Bronchial epithelial cell (primary cell): ENCODE measurements around the gene SCCPDH. TPM values are rescaled to one million over a fixed set of nuclear protein-coding genes. Genes with fewer than 3 reads are reported as not detected.

Experiments used
- DNase-seq: peaks from one replicate; pipeline ENCODE4 v3.0.0-alpha.2; 2010; ENCODE audit warnings: low read depth
- FAIRE-seq: peaks from 2 replicates; lab custom pipeline; 2011; peaks lifted over from hg19 to GRCh38; lab: Jason Lieb, UNC
- H3K27me3 ChIP-seq: 2 replicates; pipeline ENCODE4 v1.5.1; 2011; ENCODE audit warnings: low read length; ENCODE audit not compliant: control insufficient read depth, insufficient read depth
- H3K36me3 ChIP-seq: 2 replicates; pipeline ENCODE4 v1.5.1; 2011; ENCODE audit warnings: low read length; ENCODE audit not compliant: control insufficient read depth, insufficient read depth
- H3K4me3 ChIP-seq: 2 replicates; pipeline ENCODE4 v1.5.1; 2011; ENCODE audit warnings: mild to moderate bottlenecking, low read depth, low read length, control low read depth
- CTCF ChIP-seq: IDR thresholded peaks from 2 replicates; pipeline ENCODE4 v1.5.1; 2011; ENCODE audit warnings: mild to moderate bottlenecking, moderate library complexity, low read length, control low read depth, inconsistent platforms; ENCODE audit not compliant: insufficient read depth, severe bottlenecking
- total RNA-seq: library from RNA; depleted of rRNA; stranded (reverse); fragments of >200 nt; gene quantifications from 2 replicates; pipeline ENCODE4 v1.2.1, GENCODE V29; 2014

SCCPDH gene
- total RNA-seq, 1 donor from 2014 or later: 3.7 TPM

GRCh38 chr1:246680696-246681130 is 43.5 kb upstream of the SCCPDH start:
- no peaks in the 10 kb centered on the region for H3K27me3 ChIP-seq
- FAIRE-seq (no peak), DNase-seq (no peak)
- TF ChIP-seq CTCF: no peak
- no peak overlapping the region for H3K4me3 ChIP-seq
- no peaks in the 10 kb centered on the region for H3K36me3 ChIP-seq

- Histone ChIP-seq H3K4me3 (no peak overlapping the region), H3K36me3 (no peaks in the 10 kb centered on the region), H3K27me3 (no peaks in the 10 kb centered on the region)
- DNase-seq: no peak
- no peak for FAIRE-seq
- TF ChIP-seq CTCF: no peak
Observed at GRCh38 chr1:246681900-246682895, 42.0 kb upstream of the SCCPDH start.

- no peak for FAIRE-seq
Observed at GRCh38 chr1:246683521-246683920, 40.7 kb upstream of the SCCPDH start.

GRCh38 chr1:246687002-246687401 is 37.2 kb upstream of the SCCPDH start:
- H3K27me3 ChIP-seq: no peaks in the 10 kb centered on the region
- no peaks in the 10 kb centered on the region for H3K36me3 ChIP-seq
- no peak for TF ChIP-seq CTCF
- FAIRE-seq: no peak
- no peak overlapping the region for H3K4me3 ChIP-seq
- no peak for DNase-seq

More at GRCh38 chr1:246683521-246683920, 40.7 kb upstream of the SCCPDH start:
- no peak for DNase-seq
- Histone ChIP-seq H3K4me3 (no peak overlapping the region), H3K27me3 (no peaks in the 10 kb centered on the region), H3K36me3 (no peaks in the 10 kb centered on the region)
- TF ChIP-seq CTCF: no peak

GRCh38 chr1:246689409-246690008 is 34.7 kb upstream of the SCCPDH start:
- H3K4me3 ChIP-seq: peak overlapping the region; percentile 24
- FAIRE-seq (no peak), DNase-seq (peak; percentile 69)
- H3K27me3 ChIP-seq: no peaks in the 10 kb centered on the region
- TF ChIP-seq CTCF: peak; percentile 82
- H3K36me3 ChIP-seq: no peaks in the 10 kb centered on the region
